NOMO-1 treated with dmso at 0.1 percent for 144 hours (cell line): ENCODE measurements around the gene KRT14.
"Not testable (repeated sequence)": the region's sequence is repeated elsewhere in the genome, so short reads cannot be mapped to it uniquely, and the experiment has no call there.

Experiments used
- DNase-seq: peaks from one replicate; lab custom pipeline; 2025; ENCODE audit not compliant: unreplicated experiment; lab: John Stamatoyannopoulos, UW

KRT14 gene

DNA sequence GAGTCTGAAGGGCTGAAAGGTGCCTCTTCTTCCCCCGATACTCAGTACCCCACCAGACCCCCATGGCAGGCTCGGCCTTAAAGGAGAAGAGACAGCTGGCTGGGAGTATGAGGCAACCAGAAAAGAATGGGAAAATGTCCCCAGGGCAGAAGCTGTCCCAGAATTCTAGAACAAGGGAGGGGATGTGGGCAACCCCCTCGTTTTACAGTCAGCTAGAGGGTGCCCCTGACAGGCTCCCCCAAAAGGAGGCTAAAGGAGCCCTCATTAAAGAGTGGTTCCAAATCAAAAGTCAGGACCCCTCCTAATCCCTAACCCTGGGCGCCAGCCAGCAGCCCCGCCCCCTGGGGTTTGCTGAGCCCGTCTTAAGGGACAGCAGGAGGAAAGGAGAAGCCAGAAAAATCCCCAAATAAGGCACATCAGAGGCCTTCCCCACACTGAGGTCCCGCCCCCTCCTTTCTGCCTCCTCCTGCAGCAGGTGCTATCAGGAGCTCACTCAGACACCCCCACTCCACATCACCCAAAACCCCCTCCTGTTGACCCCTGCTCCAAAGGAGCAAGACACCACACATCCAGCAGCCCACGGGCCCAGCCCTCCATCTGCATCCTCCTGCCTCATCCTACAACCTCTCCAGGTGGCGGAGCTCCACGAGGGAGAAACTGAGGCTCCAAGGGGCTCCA is 36.6 kb upstream of the KRT14 start:
- not testable (repeated sequence) for DNase-seq

DNA sequence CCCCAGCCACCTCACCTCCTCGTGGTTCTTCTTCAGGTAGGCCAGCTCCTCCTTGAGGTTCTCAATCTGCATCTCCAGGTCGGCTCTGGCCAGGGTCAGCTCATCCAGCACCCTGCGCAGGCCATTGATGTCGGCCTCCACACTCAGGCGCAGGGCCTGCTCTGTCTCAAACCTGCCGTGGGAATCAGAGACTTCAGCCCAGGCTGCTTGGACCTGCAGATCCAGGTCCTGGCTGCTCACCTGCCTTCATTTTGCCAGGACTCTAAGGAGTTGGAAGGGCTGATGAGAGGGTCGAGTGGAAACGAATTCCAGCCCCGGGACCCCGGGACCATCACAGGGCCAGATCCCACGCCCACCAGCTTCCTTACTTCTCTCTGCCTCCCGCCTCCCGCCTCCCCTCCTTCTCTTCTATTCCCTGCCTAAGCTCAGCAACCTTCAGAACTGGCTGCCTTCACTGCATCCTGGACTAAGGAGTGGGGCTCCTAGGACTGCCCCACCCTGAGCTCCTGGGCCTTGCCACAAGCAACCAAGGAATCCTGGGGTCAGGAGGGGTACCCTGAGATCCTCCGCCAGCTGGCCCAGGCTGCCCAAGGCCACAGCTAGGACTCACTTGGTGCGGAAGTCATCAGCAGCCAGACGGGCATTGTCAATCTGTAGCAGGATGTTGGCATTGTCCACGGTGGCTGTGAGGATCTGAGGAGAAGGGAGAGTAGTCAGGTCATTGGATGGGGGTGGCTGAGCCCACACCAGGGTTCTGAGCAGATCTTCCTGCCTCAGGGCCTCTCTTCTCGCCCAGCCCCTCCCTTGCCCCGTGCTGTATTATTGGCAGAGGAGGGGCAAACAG is 35.9 kb upstream of the KRT14 start:
- not testable (repeated sequence) for DNase-seq

GRCh38 chr17:41621916-41622315 is 35.2 kb upstream of the KRT14 start:
- no peak for DNase-seq

- DNase-seq = not testable (repeated sequence)
Measured at GRCh38 chr17:41621435-41621817, 34.7 kb upstream of the KRT14 start.

DNA sequence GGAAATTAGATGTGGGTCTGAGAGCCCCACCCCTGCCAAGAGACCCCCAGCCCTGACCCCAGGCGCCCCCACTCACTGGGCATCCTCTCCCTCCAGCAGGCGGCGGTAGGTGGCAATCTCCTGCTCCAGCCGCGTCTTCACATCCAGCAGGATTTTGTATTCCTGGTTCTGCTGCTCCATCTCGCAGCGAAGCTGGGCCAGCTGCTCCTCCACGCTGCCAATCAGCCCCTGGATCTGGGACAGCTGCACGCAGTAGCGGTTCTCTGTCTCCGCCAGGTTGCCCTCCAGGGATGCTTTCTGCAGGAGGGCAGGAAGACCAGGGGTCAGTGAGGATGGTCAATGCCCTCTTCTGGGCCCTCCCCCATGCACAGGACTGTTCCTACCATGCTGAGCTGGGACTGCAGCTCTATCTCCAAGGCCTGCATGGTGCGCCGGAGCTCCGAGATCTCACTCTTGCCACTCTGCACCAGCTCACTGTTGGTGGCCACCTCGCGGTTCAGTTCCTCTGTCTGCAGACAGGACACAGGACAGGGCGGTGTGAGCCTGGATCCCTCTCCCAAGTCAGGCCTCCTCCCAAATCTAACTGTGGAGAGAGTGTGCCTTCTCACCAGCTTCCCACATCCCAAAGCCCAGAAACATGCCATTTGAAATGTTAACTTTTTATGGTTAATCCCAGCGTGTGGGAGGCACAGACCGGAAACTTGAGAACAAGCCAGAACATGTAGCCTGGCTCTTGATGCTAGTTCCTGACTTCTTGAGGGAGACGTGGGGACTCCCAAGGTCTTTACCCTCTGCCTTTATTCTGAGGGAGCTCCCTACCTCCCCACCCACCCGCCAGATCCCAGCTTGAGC is 34.1 kb upstream of the KRT14 start:
- DNase-seq = no peak

- DNase-seq = not testable (repeated sequence)
Measured at GRCh38 chr17:41619927-41620582, 33.4 kb upstream of the KRT14 start.

DNA sequence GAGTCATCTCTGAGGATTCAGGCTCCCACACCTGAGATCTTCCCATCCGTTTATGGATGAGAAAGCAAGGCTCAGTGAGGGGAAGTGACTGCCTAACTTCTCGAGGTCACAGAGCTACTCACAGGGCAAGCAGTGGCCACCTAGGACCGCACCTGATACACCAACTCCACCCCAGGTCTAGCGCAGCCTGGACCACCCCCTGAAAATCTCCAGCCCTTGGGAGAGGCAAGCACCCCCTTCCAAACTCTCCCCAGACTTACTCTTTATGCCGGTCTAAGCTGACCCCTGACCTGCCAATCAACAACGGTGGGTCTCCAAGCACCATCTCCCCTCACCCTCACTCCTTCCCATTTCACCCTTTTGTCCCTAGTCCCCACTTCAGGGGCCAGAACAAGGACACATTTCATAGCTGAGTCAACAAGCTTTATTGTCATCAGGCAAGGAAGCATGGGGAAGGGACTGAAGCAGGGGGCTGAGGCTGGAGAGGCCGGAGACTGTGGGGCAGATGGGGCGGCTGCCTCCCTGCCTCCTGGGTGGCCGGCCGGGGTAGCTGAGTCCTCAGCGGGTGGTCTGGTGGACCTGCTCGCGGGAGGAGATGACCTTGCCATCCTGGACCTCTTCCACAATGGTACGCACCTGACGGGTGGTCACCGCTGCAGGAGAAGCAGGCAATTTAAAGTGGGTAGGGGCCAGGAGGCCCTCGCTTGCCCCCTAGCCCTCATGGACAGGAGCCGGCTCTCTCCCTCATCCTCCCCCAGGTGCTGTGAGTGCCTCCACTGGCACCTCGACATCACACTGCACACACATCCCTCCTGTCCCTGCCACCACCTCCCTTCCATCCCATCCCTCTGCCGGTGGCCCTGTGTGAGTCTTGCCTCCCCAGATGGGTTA is 32.6 kb upstream of the KRT14 start:
- DNase-seq = no peak

DNA sequence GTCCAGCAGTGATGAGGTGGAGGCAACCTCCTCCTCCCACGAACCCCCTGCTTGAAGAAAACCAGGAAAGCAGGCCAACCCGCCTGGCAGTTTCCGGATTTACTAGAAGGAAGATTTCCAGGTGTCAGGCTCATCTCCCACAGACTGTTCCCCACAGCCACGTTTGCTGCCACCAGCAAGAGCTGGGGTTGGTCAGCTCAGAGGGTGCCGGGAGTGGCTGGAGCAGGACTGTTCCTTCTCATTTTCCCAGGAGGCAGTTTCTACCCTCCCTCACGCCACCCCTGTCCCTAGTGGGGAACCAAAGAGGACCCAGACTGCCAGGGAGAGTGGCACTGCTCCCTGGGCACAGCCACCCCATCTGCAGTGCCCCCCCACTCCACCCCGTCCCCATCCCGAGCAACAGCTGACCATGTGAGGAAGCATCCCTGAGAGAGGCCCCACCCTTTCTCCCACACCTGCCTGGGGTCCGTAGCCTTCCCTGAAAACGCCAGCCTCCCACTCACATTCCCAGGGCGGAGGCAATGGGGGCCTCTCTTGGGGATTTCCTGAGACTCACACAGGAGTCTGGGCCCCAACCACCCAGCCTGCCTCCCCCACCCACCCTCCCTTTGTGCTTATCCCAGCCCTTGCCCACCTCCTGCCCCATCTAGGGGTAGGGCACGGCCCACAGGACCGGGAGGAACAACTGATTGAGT is 31.8 kb upstream of the KRT14 start:
- DNase-seq = no peak

DNA sequence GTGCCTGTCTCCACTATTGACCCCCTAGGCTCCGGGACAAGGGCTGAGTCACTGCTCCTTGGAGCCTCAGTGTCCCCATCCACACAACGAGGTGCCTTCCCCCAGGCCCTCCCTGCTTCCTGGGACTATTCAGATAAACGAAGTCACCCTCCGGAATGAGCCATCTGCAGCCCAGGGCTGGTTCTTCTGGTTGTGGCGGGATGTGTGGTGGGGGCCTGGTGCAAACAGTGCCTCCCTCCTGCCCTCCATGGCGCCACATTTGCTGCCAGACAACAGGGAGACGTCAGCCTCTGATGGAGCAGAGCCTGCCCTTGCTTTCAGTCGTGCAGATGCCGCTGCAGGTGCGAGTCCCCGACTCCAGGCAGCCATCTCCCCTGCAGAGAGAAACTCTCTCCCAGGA is 31.0 kb upstream of the KRT14 start:
- no peak for DNase-seq

DNA sequence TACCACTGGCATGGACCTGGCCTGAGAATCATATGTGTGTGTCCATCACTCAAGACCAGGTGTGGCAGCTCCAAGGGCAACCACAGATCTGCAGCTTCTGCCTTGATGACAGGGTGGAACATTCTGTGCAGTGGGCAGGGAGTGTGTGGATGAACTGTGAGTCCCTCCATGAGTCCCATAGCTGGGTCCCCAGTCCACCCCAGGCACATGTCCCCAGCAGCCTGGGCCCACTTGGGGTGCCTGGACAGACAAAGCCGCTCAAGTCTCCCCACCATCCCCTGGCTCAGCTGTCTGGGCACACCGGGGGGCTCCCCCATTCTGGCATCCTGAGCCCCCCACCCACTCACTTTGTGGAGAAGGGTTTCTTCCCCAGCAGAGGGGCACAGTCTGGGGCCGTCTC is 30.4 kb upstream of the KRT14 start:
- DNase-seq = no peak

DNA sequence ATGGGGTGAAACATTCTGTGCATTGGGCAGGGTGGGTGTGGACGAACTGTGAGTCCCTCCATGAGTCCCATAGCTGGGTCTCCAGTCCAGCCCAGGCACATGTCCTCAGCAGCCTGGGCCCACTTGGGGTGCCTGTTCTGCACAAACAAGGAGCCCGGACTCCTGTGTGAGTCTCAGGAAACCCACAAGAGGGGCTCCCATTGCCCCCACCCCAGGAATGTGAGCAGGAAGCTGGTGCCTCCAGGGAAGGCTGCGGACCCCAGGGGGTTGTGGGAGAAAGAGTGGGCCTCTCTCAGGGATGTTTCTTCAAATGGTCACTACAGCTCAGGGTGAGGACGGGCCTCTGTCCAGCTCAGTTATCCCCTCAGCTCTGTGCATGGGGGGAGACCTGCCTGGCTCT is 29.8 kb upstream of the KRT14 start:
- not testable (repeated sequence) for DNase-seq

DNA sequence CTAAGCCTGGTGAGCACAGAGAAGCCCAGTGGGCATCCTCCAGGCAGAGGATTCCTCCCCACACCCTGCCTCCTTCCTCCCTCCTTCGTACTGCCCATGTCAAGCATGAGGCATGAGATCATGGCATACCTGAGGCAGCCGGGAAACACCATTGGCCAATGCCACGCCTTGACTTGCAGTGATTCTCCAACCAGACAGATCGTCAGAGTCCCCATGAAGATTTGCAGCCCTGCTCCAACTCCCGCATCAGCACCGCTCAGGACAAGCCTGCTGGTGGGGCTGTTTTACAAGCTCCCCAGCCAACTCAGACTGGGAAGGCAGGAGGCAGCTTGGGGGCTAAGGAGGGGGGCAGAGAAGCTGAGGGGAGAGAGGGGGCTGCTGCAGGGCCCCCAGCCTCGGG is 28.8 kb upstream of the KRT14 start:
- DNase-seq = no peak

DNA sequence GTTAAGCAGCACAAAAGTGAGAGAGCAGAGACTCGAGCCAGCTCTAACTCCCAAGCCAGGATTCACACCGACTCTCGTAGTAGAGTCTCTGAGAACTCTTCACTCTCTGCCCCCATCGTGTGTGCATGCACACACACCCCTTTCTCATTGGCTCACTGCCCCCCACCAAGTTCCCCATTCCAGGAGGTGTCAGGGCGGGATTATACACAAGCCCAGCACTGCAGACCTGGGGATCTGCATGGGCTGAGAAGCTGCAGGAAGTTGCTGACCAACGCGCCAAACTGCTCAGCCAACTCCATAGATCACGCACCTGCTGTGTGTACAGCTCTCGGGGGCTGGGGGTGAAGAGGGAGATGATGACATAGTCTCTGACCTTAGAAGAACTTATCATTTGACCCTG is 28.1 kb upstream of the KRT14 start:
- not testable (repeated sequence) for DNase-seq

DNA sequence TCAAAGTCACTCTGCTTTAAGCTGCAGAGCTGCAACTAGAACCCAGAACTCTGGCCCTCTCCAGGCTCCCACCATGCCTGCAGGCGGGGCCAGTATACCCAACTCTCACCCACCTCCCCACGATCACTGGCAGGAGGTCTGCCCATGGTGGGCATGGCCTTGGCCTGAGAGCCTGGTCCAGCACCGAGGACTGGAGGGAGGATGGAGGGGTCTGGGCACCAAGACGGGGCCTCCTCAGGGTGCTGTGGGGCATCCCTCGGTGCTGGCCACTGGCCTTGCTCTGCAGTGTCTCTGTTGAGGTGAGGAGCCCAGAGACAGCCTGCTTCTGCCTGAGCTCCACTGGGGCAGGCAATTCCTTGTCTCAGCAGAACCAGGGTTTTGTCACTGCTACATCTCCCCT is 27.4 kb upstream of the KRT14 start:
- DNase-seq = no peak

DNA sequence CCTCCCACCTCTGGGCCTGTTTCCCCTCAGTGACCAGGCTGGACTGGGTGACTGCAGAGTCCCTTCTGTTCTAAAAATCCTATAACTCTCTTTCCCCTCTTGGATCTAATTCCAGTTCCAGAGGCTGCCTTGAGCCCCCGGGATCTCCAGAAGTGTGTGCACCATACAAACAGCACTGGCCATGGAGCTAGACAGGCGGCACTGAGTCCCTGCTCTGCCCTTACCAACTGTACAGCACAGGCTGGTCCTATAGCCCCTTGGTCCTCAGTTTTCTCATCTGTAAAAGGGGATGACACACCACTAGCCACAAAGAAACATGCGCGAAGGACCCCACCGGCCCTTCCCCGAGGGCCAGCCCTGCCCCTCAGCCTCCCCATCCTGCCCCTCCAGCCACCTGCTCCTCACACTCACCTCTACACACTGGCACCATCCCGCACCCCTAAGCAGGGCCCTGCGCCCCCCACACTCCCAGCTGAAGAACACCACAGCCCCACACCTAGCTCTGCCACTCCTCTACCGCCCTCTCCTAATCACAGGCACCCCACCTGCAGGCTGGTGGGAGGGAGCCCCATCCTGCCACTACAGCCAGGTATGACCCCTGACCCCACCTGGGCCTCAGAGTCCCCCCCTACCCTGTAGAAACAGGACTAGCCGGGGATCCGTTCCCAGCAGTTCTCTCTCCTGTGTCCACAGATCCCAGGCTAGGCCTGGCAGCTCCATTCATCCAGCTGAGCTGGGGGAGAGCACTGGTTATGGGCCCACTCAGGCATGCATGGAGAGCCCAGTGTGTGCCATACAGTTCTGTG is 26.8 kb upstream of the KRT14 start:
- no peak for DNase-seq

DNA sequence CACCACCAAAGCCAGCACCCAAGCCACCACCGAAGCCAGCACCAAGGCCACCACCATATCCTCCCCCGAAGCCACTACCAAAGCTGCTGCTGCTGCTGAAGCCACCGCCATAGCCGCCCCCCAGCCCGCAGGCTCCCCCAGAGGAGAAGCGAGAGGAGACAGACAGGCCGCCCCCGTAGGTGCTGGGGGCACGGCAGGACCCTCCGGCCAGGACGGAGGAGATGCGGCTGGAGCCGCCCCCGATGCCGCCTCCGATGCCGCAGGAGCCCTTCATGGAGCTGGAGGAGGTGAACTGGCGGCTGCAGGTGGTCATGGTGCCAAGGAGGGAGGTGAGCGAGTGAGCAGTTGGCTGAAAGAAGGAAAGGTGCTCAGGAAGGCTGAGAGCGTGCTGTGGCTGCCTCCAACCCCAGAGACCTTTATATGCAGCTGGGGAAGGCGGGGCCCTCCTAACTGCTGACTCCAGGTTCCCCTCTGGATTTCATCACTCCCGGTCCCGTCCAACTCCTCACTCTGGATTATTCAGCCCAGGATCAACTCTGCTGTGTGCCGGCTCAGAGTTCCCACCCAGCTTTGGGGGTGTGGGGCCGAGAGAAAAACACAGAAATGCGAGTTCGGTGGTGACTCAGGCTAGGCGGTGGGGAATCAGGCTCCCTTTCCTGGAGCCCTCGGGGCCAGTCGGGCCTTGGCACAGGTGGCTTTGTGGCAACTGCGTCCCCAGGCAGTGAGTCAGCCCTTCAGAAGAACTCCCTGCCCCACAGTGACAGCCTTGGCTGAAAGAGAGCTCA is 25.9 kb upstream of the KRT14 start, which contains the start of gene KRT16:
KRT16 (minus strand) TSS at position 392 of the 785 bp plus-strand sequence; CDS start at position 313, 79 bp downstream.
- DNase-seq = not testable (repeated sequence)

DNA sequence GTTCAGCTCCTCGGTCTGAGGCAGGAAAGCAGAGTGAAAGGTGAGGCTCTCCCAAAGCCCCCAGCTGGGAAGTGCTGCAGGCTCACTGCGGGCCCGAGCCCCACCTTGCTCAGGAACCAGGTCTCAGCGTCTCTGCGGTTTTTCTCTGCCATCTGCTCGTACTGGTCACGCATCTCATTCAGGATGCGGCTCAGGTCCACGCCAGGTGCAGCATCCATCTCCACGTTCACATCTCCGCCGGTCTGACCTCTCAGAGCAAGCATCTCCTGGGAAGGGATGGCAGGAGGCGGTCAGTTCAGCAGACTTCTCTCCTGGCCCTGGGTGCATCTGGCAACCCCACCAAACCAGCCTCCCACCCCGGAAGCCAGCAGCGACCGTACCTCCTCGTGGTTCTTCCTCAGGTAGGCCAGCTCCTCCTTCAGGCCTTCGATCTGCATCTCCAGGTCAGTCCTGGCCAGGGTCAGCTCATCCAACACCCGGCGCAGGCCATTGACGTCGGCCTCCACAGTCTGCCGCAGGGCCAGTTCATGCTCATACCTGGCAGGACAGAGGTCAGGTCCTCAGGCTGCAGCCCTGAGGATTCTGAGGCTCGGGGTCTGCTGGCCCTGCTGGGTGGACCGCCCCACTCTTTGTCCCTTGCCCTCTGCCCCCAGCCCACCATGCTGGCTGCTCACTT is 24.4 kb upstream of the KRT14 start:
- DNase-seq = no peak
